ENCODE data around the gene CRLF1.

DNA sequence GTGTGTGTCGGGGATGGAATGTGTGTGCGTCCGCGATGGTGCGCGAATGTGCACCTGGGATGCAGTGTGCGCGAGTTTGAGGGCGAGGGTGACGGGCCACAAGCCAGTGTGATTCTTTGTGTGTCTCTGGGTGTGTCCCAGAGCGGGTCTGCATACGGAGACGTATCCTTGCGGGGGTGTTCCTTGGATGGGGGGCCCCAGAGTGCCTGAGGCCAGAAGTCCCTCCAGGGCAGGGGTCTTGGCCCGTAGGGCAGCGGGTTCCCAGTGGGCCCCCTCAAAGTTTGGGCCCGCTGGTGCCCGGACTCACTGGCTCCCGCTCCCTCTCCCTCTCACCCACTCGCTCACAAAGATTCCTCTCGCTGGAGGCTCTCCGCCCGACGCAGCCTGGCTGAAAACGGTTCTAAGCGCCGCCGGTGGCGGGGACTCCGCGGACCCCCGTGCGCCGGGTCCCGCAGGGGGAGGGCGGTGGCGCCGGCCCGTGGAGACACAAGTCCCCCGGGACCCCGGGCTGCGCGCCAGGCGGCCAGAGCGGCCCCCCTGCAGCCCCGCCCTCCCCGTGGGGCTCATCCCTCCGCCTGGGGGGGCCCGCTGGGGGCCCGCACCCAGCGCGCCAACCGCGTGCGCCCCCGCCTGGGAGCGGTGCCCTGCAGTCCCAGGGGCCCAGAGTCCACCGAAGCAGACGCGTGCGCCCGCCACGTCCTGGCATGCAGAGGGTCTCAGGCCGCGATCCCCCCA, 886 bp downstream of the CRLF1 start:
- TF ChIP-seq EZH2 (IDR thresholded peaks at IDR 0.05; ENCODE audit: insufficient read depth, poor library complexity, severe bottlenecking) (peak; percentile 75), EZH2phosphoT487 (IDR thresholded peaks at IDR 0.05; ENCODE audit: insufficient read depth, low read depth) (0 out of 2 replicates have a peak, but pooled peaks have one; percentile 12)

Data from GM23248 (cell line).